ENCODE measurements around the gene TMEM178B. TPM values are rescaled to one million over a fixed set of nuclear protein-coding genes. Genes with fewer than 3 reads are reported as not detected.

TMEM178B gene
- total and polyA plus RNA-seq, 2 donors (not counting 1 experiment from before 2014, with no cell fraction given), result 0.28 to 0.96 TPM

GRCh38 chr7:141144921-141145629, 71.2 kb downstream of the TMEM178B start:
- Histone ChIP-seq H3K9me3 (ENCODE audit: control extremely low read depth in 1 of 3, control insufficient read depth in 2 of 3, insufficient read depth in 1 of 3, low read length in 2 of 3) (peaks cover 0 to 12% (median 4%) of the 10 kb centered on the region in 3 donors), H2AFZ (ENCODE audit: insufficient read depth, low read depth, low read length, poor library complexity, severe bottlenecking) (no peak overlapping the region), H4K20me1 (ENCODE audit: control insufficient read depth, insufficient read depth, low read length, poor library complexity, severe bottlenecking) (no peaks in the 10 kb centered on the region), H3K79me2 (ENCODE audit: control insufficient read depth, insufficient read depth, low read length) (no peaks in the 10 kb centered on the region), H3K4me3 (ENCODE audit: control extremely low read depth in 1 of 5, extremely low read depth in 1 of 5, insufficient read depth in 1 of 5, low read depth in 2 of 5, low read length in 4 of 5) (no peak overlapping the region), H3K4me1 (ENCODE audit: control insufficient read depth in 2 of 2, insufficient read depth in 2 of 2, low read length in 2 of 2) (no peaks in the 10 kb centered on the region), H3K36me3 (replicated peaks in 1 of 2; ENCODE audit: control extremely low read depth in 1 of 2, control insufficient read depth in 1 of 2, extremely low read depth in 1 of 2, insufficient read depth in 2 of 2, low read length in 1 of 2) (no peaks in the 10 kb centered on the region), H3K9ac (ENCODE audit: low read length) (no peak overlapping the region), H3K27me3 (replicated peaks in 1 of 4; ENCODE audit: control extremely low read depth in 1 of 4, control insufficient read depth in 3 of 4, insufficient read depth in 4 of 4, low read length in 3 of 4) (peaks cover 0 to 4% (median 2%) of the 10 kb centered on the region in 4 experiments), H3K27ac (ENCODE audit: low read length in 2 of 2) (no peak overlapping the region), H3K4me2 (replicated peaks; ENCODE audit: low read depth, low read length, poor library complexity, severe bottlenecking) (no peak overlapping the region)
- H3K4me1 Mint-ChIP-seq, result no peaks in the 10 kb centered on the region
- 75% methylated on average over 4 of the region's 4 CpGs for WGBS (ENCODE audit: insufficient coverage)
- H3K27me3 Mint-ChIP-seq, result peaks cover 2% of the 10 kb centered on the region
- no peak overlapping the region for H3K4me3 Mint-ChIP-seq
- intact Hi-C loops (cut with micrococcal nuclease), result no loop called here
- POLR2A ChIA-PET, result no interaction called here
- H3K27ac Mint-ChIP-seq, result no peak overlapping the region
- TF ChIP-seq CTCF (IDR thresholded peaks at IDR 0.05) (no peak), EZH2 (IDR thresholded peaks at IDR 0.05; ENCODE audit: borderline replicate concordance, insufficient read depth, low read depth, low read length, poor library complexity, severe bottlenecking) (no peak)
- peaks cover 2% of the 10 kb centered on the region for H3K9me3 Mint-ChIP-seq (ENCODE audit: insufficient read depth)
- DNase-seq (no peak), ATAC-seq (ENCODE audit: low read depth) (no peak)
- CTCF ChIA-PET, result interaction anchor here (1.0 kb wide), 1 partner anchor 11 kb away, joined by 3 read pairs; no protein-coding TSS in a partner anchor

- DNase-seq (no peak), ATAC-seq (ENCODE audit: low read depth) (no peak)
- TF ChIP-seq EZH2 (IDR thresholded peaks at IDR 0.05; ENCODE audit: borderline replicate concordance, insufficient read depth, low read depth, low read length, poor library complexity, severe bottlenecking) (no peak), CTCF (IDR thresholded peaks at IDR 0.05) (no peak)
- POLR2A ChIA-PET, result no interaction called here
- H3K4me1 ChIP-seq (ENCODE audit: control insufficient read depth in 2 of 2, insufficient read depth in 2 of 2, low read length in 2 of 2), result no peaks in the 10 kb centered on the region
- Mint-ChIP-seq H3K9me3 (ENCODE audit: insufficient read depth) (peaks cover 2% of the 10 kb centered on the region), H3K4me1 (no peaks in the 10 kb centered on the region), H3K4me3 (no peak overlapping the region), H3K27ac (no peak overlapping the region), H3K27me3 (peaks cover 2% of the 10 kb centered on the region)
- peaks cover 0 to 4% (median 2%) of the 10 kb centered on the region in 4 experiments for H3K27me3 ChIP-seq (replicated peaks in 1 of 4; ENCODE audit: control extremely low read depth in 1 of 4, control insufficient read depth in 3 of 4, insufficient read depth in 4 of 4, low read length in 3 of 4)
- no peaks in the 10 kb centered on the region for H3K36me3 ChIP-seq (replicated peaks in 1 of 2; ENCODE audit: control extremely low read depth in 1 of 2, control insufficient read depth in 1 of 2, extremely low read depth in 1 of 2, insufficient read depth in 2 of 2, low read length in 1 of 2)
- no peak overlapping the region for H2AFZ ChIP-seq (ENCODE audit: insufficient read depth, low read depth, low read length, poor library complexity, severe bottlenecking)
- no peak overlapping the region for H3K9ac ChIP-seq (ENCODE audit: low read length)
- H3K79me2 ChIP-seq (ENCODE audit: control insufficient read depth, insufficient read depth, low read length), result no peaks in the 10 kb centered on the region
- no peak overlapping the region for H3K4me2 ChIP-seq (replicated peaks; ENCODE audit: low read depth, low read length, poor library complexity, severe bottlenecking)
- intact Hi-C loops (cut with micrococcal nuclease), result no loop called here
- 75% methylated on average over 2 of the region's 3 CpGs for WGBS (ENCODE audit: insufficient coverage)
- peaks cover 0 to 12% (median 4%) of the 10 kb centered on the region in 3 donors for H3K9me3 ChIP-seq (ENCODE audit: control extremely low read depth in 1 of 3, control insufficient read depth in 2 of 3, insufficient read depth in 1 of 3, low read length in 2 of 3)
- CTCF ChIA-PET, result no interaction called here
- no peak overlapping the region for H3K27ac ChIP-seq (ENCODE audit: low read length in 2 of 2)
- H4K20me1 ChIP-seq (ENCODE audit: control insufficient read depth, insufficient read depth, low read length, poor library complexity, severe bottlenecking), result no peaks in the 10 kb centered on the region
- no peak overlapping the region for H3K4me3 ChIP-seq (ENCODE audit: control extremely low read depth in 1 of 5, extremely low read depth in 1 of 5, insufficient read depth in 1 of 5, low read depth in 2 of 5, low read length in 4 of 5)
Observed at GRCh38 chr7:141145630-141145982, 71.7 kb downstream of the TMEM178B start.

Measured in B cell (primary cell).